ENCODE data around the gene ZBED2. TPM values are rescaled to one million over a fixed set of nuclear protein-coding genes. Genes with fewer than 3 reads are reported as not detected.

The ZBED2 gene
- total and polyA plus RNA-seq, 2 experiments from 2014 or later = 0.50 to 0.66 TPM

DNA sequence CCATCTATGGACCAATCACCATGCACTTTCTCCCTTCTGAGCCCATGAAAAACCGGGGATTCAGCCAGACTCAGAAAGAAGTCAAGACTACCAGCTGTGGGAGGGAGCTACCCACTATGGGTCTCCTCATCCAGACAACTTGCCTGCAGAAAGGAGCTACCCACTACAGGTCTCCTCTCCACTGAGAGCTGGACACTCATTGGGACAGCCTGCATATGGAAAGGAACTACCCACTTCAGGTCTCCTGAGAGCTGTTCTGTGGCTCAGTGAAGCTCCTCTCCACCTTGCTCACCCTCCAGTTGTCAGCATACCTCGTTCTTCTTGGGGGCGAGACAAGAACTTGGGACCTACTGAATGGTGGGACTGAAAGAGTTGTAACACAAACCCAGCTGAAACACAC is 22.3 kb upstream of the ZBED2 start:
- no peak for DNase-seq (ENCODE audit: low spot score)
- no peak overlapping the region for H2AFZ ChIP-seq
- no peaks in the 10 kb centered on the region for H4K20me1 ChIP-seq (ENCODE audit: insufficient read depth, poor library complexity, severe bottlenecking)
- 99% methylated on average over 3 of the region's 3 CpGs for WGBS (ENCODE audit: low lambda C conversion rate, missing lambda C conversion rate)
- no peak overlapping the region for H3K4me3 ChIP-seq
- H3K36me3 ChIP-seq (replicated peaks; ENCODE audit: insufficient read depth, low read depth) = no peaks in the 10 kb centered on the region
- H3K4me1 ChIP-seq (ENCODE audit: insufficient read depth) = no peaks in the 10 kb centered on the region
- H3K4me2 ChIP-seq = no peak overlapping the region
- H3K79me2 ChIP-seq = no peaks in the 10 kb centered on the region
- no peaks in the 10 kb centered on the region for H3K9me2 ChIP-seq (replicated peaks; ENCODE audit: insufficient read depth)
- no peaks in the 10 kb centered on the region for H3K27me3 ChIP-seq
- H3K27ac ChIP-seq = no peak overlapping the region
- TF ChIP-seq, protein P1, sequence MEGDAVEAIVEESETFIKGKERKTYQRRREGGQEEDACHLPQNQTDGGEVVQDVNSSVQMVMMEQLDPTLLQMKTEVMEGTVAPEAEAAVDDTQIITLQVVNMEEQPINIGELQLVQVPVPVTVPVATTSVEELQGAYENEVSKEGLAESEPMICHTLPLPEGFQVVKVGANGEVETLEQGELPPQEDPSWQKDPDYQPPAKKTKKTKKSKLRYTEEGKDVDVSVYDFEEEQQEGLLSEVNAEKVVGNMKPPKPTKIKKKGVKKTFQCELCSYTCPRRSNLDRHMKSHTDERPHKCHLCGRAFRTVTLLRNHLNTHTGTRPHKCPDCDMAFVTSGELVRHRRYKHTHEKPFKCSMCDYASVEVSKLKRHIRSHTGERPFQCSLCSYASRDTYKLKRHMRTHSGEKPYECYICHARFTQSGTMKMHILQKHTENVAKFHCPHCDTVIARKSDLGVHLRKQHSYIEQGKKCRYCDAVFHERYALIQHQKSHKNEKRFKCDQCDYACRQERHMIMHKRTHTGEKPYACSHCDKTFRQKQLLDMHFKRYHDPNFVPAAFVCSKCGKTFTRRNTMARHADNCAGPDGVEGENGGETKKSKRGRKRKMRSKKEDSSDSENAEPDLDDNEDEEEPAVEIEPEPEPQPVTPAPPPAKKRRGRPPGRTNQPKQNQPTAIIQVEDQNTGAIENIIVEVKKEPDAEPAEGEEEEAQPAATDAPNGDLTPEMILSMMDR (IDR thresholded peaks at IDR 0.05; ENCODE audit: poor library complexity) = no peak
- no peak for TF ChIP-seq EZH2 (IDR thresholded peaks at IDR 0.05; ENCODE audit: borderline replicate concordance)
- no peak for TF ChIP-seq EZH2phosphoT487 (IDR thresholded peaks at IDR 0.05; ENCODE audit: low read depth, severe bottlenecking, unreplicated experiment)
- no peaks in the 10 kb centered on the region for H3K9me3 ChIP-seq (ENCODE audit: low read depth)

DNA sequence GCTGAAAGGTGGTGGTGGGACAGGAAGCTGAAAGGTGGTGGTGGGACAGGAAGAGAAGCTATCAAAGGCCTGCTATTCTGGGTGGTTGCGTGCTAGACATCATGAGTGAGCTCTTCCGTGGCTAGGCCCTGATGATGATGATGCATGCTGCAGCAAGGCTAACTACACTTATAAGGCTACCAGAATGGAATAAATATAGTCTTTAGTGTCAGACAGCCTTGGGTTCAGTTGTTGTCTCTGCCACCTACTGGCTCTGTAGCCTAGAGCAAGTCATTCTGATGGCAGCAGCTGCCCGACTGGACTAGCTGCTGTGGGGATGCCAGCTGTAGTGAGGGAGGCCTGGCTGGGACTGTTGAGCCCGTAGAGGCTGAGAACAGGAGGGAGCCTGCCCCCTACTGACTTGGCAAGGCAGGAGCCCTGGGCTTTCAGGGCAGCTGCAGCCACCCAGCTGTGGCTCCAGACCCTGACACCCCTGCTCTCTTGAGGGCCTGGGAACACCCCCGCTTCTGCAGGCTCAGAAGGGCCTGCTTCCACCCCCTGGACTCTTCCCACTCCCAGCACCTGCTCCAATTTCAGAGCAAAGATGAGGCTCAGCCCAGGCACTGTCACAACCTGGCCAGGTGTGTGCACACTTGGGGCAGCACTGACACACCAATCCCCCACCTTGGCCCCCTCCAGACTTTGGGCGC is 21.4 kb upstream of the ZBED2 start:
- TF ChIP-seq EZH2 (IDR thresholded peaks at IDR 0.05; ENCODE audit: borderline replicate concordance) (no peak), EZH2phosphoT487 (IDR thresholded peaks at IDR 0.05; ENCODE audit: low read depth, severe bottlenecking, unreplicated experiment) (no peak)
- TF ChIP-seq, protein P1 (IDR thresholded peaks at IDR 0.05; ENCODE audit: poor library complexity) = no peak
- no peaks in the 10 kb centered on the region for H3K9me3 ChIP-seq (ENCODE audit: low read depth)
- 88% methylated on average over 5 of the region's 6 CpGs for WGBS (ENCODE audit: low lambda C conversion rate, missing lambda C conversion rate)
- H3K9me2 ChIP-seq (replicated peaks; ENCODE audit: insufficient read depth) = no peaks in the 10 kb centered on the region
- H3K4me3 ChIP-seq = no peak overlapping the region
- H3K27ac ChIP-seq = no peak overlapping the region
- no peaks in the 10 kb centered on the region for H3K36me3 ChIP-seq (replicated peaks; ENCODE audit: insufficient read depth, low read depth)
- no peaks in the 10 kb centered on the region for H4K20me1 ChIP-seq (ENCODE audit: insufficient read depth, poor library complexity, severe bottlenecking)
- H3K4me1 ChIP-seq (ENCODE audit: insufficient read depth) = no peaks in the 10 kb centered on the region
- no peaks in the 10 kb centered on the region for H3K79me2 ChIP-seq
- H2AFZ ChIP-seq = no peak overlapping the region
- no peak overlapping the region for H3K4me2 ChIP-seq
- peak; percentile 9 for DNase-seq (ENCODE audit: low spot score)
- no peaks in the 10 kb centered on the region for H3K27me3 ChIP-seq

DNA sequence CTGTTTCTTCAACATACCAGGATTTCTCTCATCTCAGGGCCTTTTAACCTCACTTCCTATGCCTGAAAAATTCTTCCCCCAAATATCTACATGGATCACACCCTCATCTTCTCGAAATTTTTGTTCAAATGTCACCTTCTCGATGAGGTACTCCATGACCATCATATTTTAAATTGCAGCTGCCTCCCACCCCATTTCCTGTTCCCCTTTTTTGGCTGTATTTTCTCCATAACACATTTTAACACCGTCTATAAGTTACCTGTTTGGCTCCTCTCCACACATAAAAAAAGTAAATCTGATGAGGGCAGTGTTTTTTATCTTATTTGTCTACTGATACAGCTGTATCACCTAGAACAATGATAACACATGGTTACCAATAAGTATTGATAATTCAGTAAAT is 20.7 kb upstream of the ZBED2 start:
- Histone ChIP-seq H3K4me3 (no peak overlapping the region), H3K27me3 (no peaks in the 10 kb centered on the region), H3K9me3 (ENCODE audit: low read depth) (no peaks in the 10 kb centered on the region), H3K27ac (no peak overlapping the region), H3K36me3 (replicated peaks; ENCODE audit: insufficient read depth, low read depth) (no peaks in the 10 kb centered on the region), H4K20me1 (ENCODE audit: insufficient read depth, poor library complexity, severe bottlenecking) (no peaks in the 10 kb centered on the region), H3K4me2 (no peak overlapping the region), H3K79me2 (no peaks in the 10 kb centered on the region), H2AFZ (no peak overlapping the region), H3K4me1 (ENCODE audit: insufficient read depth) (no peaks in the 10 kb centered on the region), H3K9me2 (replicated peaks; ENCODE audit: insufficient read depth) (no peaks in the 10 kb centered on the region)
- WGBS (ENCODE audit: low lambda C conversion rate, missing lambda C conversion rate) = 82% methylated on average over 3 of the region's 3 CpGs
- no peak for DNase-seq (ENCODE audit: low spot score)
- TF ChIP-seq EZH2phosphoT487 (IDR thresholded peaks at IDR 0.05; ENCODE audit: low read depth, severe bottlenecking, unreplicated experiment) (no peak), EZH2 (IDR thresholded peaks at IDR 0.05; ENCODE audit: borderline replicate concordance) (no peak)
- TF ChIP-seq, protein P1 (IDR thresholded peaks at IDR 0.05; ENCODE audit: poor library complexity) = no peak
